ENCODE data around the gene CHMP5.
A peak's percentile ranks its signal among the peaks of the same experiment; 100 is the strongest.

The CHMP5 gene

GRCh38 chr9:33288828-33289483 lies 24.1 kb downstream of the CHMP5 start:
- Histone ChIP-seq H3K9me3 (ENCODE audit: insufficient read depth, low read depth, low read length) (no peaks in the 10 kb centered on the region), H3K9ac (ENCODE audit: low read length) (no peak overlapping the region), H3K23ac (ENCODE audit: low read length) (no peak overlapping the region), H3K4me3 (ENCODE audit: low read depth, low read length) (no peak overlapping the region), H3K18ac (ENCODE audit: low read length) (no peak overlapping the region), H4K8ac (ENCODE audit: low read depth, low read length) (peak overlapping the region; percentile 88), H4K12ac (ENCODE audit: low read depth, low read length) (peak overlapping the region; percentile 55), H3K27me3 (ENCODE audit: insufficient read depth, low read length) (no peaks in the 10 kb centered on the region), H2BK120ac (ENCODE audit: insufficient read depth, low read length, poor library complexity) (no peak overlapping the region), H3K36me3 (ENCODE audit: control insufficient read depth in 1 of 2, insufficient read depth in 2 of 2, low read length in 2 of 2) (peaks cover 0 to 3% of the 10 kb centered on the region in 2 experiments), H3K4me2 (ENCODE audit: low read length) (no peak overlapping the region), H3K14ac (ENCODE audit: low read length) (peak overlapping the region; percentile 56), H2AK5ac (ENCODE audit: low read length) (peak overlapping the region; percentile 44), H4K91ac (ENCODE audit: low read depth, low read length) (no peak overlapping the region), H3K79me1 (ENCODE audit: low read length) (peaks cover 10% of the 10 kb centered on the region), H3K79me2 (ENCODE audit: control insufficient read depth, insufficient read depth, low read length, poor library complexity) (peaks cover 10% of the 10 kb centered on the region), H3K27ac (ENCODE audit: low read depth, low read length) (no peak overlapping the region), H2BK5ac (ENCODE audit: low read depth, low read length, poor library complexity) (no peak overlapping the region), H2BK12ac (ENCODE audit: low read length) (peak overlapping the region; percentile 30), H3K4me1 (ENCODE audit: control insufficient read depth in 1 of 2, insufficient read depth in 2 of 2, low read length in 2 of 2) (peaks cover 3% of the 10 kb centered on the region in 2 experiments), H2AFZ (ENCODE audit: insufficient read depth, low read length, poor library complexity) (no peak overlapping the region), H3K4ac (ENCODE audit: low read depth, low read length) (peak overlapping the region; percentile 14)
- no peak for DNase-seq
- WGBS (ENCODE audit: extremely low coverage, insufficient coverage, insufficient read length): no CpG with 5 or more reads among the region's 14 CpGs

- Histone ChIP-seq H4K8ac (ENCODE audit: low read depth, low read length) (peak overlapping the region; percentile 88), H3K4me3 (ENCODE audit: low read depth, low read length) (no peak overlapping the region), H2BK120ac (ENCODE audit: insufficient read depth, low read length, poor library complexity) (peak overlapping the region; percentile 55), H2BK5ac (ENCODE audit: low read depth, low read length, poor library complexity) (no peak overlapping the region), H3K18ac (ENCODE audit: low read length) (peak overlapping the region; percentile 66), H3K79me1 (ENCODE audit: low read length) (peaks cover 10% of the 10 kb centered on the region), H2BK12ac (ENCODE audit: low read length) (peak overlapping the region; percentile 24), H3K4me2 (ENCODE audit: low read length) (peak overlapping the region; percentile 70), H3K14ac (ENCODE audit: low read length) (peak overlapping the region; percentile 88), H3K27ac (ENCODE audit: low read depth, low read length) (no peak overlapping the region), H2AFZ (ENCODE audit: insufficient read depth, low read length, poor library complexity) (no peak overlapping the region), H2AK5ac (ENCODE audit: low read length) (peak overlapping the region; percentile 94), H3K23ac (ENCODE audit: low read length) (no peak overlapping the region), H3K9ac (ENCODE audit: low read length) (no peak overlapping the region), H3K27me3 (ENCODE audit: insufficient read depth, low read length) (no peaks in the 10 kb centered on the region), H4K12ac (ENCODE audit: low read depth, low read length) (peak overlapping the region; percentile 99), H3K4ac (ENCODE audit: low read depth, low read length) (peak overlapping the region; percentile 64), H4K91ac (ENCODE audit: low read depth, low read length) (peak overlapping the region; percentile 81), H3K4me1 (ENCODE audit: control insufficient read depth in 1 of 2, insufficient read depth in 2 of 2, low read length in 2 of 2) (peaks cover 3% of the 10 kb centered on the region in 2 experiments), H3K36me3 (ENCODE audit: control insufficient read depth in 1 of 2, insufficient read depth in 2 of 2, low read length in 2 of 2) (peaks cover 0 to 5% of the 10 kb centered on the region in 2 experiments), H3K79me2 (ENCODE audit: control insufficient read depth, insufficient read depth, low read length, poor library complexity) (peaks cover 10% of the 10 kb centered on the region), H3K9me3 (ENCODE audit: insufficient read depth, low read depth, low read length) (no peaks in the 10 kb centered on the region)
- no CpG with 5 or more reads among the region's 12 CpGs for WGBS (ENCODE audit: extremely low coverage, insufficient coverage, insufficient read length)
- DNase-seq: no peak
Observed at GRCh38 chr9:33289496-33289895, 24.6 kb downstream of the CHMP5 start.

GRCh38 chr9:33289936-33290246 lies 25.0 kb downstream of the CHMP5 start:
- Histone ChIP-seq H3K27ac (ENCODE audit: low read depth, low read length) (peak overlapping the region; percentile 82), H3K27me3 (ENCODE audit: insufficient read depth, low read length) (no peaks in the 10 kb centered on the region), H2AK5ac (ENCODE audit: low read length) (no peak overlapping the region), H3K4me3 (ENCODE audit: low read depth, low read length) (peak overlapping the region; percentile 76), H2BK5ac (ENCODE audit: low read depth, low read length, poor library complexity) (peak overlapping the region; percentile 87), H3K79me2 (ENCODE audit: control insufficient read depth, insufficient read depth, low read length, poor library complexity) (peaks cover 10% of the 10 kb centered on the region), H3K9me3 (ENCODE audit: insufficient read depth, low read depth, low read length) (no peaks in the 10 kb centered on the region), H4K8ac (ENCODE audit: low read depth, low read length) (peak overlapping the region; percentile 98), H4K12ac (ENCODE audit: low read depth, low read length) (peak overlapping the region; percentile 95), H2BK120ac (ENCODE audit: insufficient read depth, low read length, poor library complexity) (peak overlapping the region; percentile 92), H3K79me1 (ENCODE audit: low read length) (peaks cover 10% of the 10 kb centered on the region), H3K4me1 (ENCODE audit: control insufficient read depth in 1 of 2, insufficient read depth in 2 of 2, low read length in 2 of 2) (peaks cover 3% of the 10 kb centered on the region in 2 experiments), H2AFZ (ENCODE audit: insufficient read depth, low read length, poor library complexity) (peak overlapping the region; percentile 73), H3K9ac (ENCODE audit: low read length) (peak overlapping the region; percentile 94), H4K91ac (ENCODE audit: low read depth, low read length) (peak overlapping the region; percentile 88), H3K36me3 (ENCODE audit: control insufficient read depth in 1 of 2, insufficient read depth in 2 of 2, low read length in 2 of 2) (peaks cover 1 to 9% of the 10 kb centered on the region in 2 experiments), H3K18ac (ENCODE audit: low read length) (peak overlapping the region; percentile 84), H3K14ac (ENCODE audit: low read length) (peak overlapping the region; percentile 88), H2BK12ac (ENCODE audit: low read length) (no peak overlapping the region), H3K23ac (ENCODE audit: low read length) (no peak overlapping the region), H3K4ac (ENCODE audit: low read depth, low read length) (peak overlapping the region; percentile 82), H3K4me2 (ENCODE audit: low read length) (peak overlapping the region; percentile 70)
- no peak for DNase-seq
- no CpG with 5 or more reads among the region's 14 CpGs for WGBS (ENCODE audit: extremely low coverage, insufficient coverage, insufficient read length)

- H3K4ac ChIP-seq (ENCODE audit: low read depth, low read length): peak within 1 kb of the TSS; percentile 82
- H3K14ac ChIP-seq (ENCODE audit: low read length): peak within 1 kb of the TSS; percentile 91
- peak within 1 kb of the TSS; percentile 84 for H3K18ac ChIP-seq (ENCODE audit: low read length)
- H2BK120ac ChIP-seq (ENCODE audit: insufficient read depth, low read length, poor library complexity): peak within 1 kb of the TSS; percentile 92
- no peaks in the 10 kb centered on the region for H3K9me3 ChIP-seq (ENCODE audit: insufficient read depth, low read depth, low read length)
- H2AK5ac ChIP-seq (ENCODE audit: low read length): peak within 1 kb of the TSS; percentile 94
- H3K27ac ChIP-seq (ENCODE audit: low read depth, low read length): peak within 1 kb of the TSS; percentile 84
- peak within 1 kb of the TSS; percentile 99 for H4K12ac ChIP-seq (ENCODE audit: low read depth, low read length)
- H2BK12ac ChIP-seq (ENCODE audit: low read length): peak within 1 kb of the TSS; percentile 24
- peak within 1 kb of the TSS; percentile 95 for H3K4me3 ChIP-seq (ENCODE audit: low read depth, low read length)
- peak within 1 kb of the TSS; percentile 70 for H3K4me2 ChIP-seq (ENCODE audit: low read length)
- peaks cover 3% of the 10 kb centered on the region in 2 experiments for H3K4me1 ChIP-seq (ENCODE audit: control insufficient read depth in 1 of 2, insufficient read depth in 2 of 2, low read length in 2 of 2)
- peak within 1 kb of the TSS; percentile 94 for H3K9ac ChIP-seq (ENCODE audit: low read length)
- H2AFZ ChIP-seq (ENCODE audit: insufficient read depth, low read length, poor library complexity): peak within 1 kb of the TSS; percentile 73
- no peaks in the 10 kb centered on the region for H3K27me3 ChIP-seq (ENCODE audit: insufficient read depth, low read length)
- H3K36me3 ChIP-seq (ENCODE audit: control insufficient read depth in 1 of 2, insufficient read depth in 2 of 2, low read length in 2 of 2): peaks cover 4 to 12% of the 10 kb centered on the region in 2 experiments
- peak within 1 kb of the TSS; percentile 87 for H2BK5ac ChIP-seq (ENCODE audit: low read depth, low read length, poor library complexity)
- peak within 1 kb of the TSS; percentile 88 for H4K91ac ChIP-seq (ENCODE audit: low read depth, low read length)
- peaks cover 10% of the 10 kb centered on the region for H3K79me2 ChIP-seq (ENCODE audit: control insufficient read depth, insufficient read depth, low read length, poor library complexity)
- no CpG with 5 or more reads among the region's 63 CpGs for WGBS (ENCODE audit: extremely low coverage, insufficient coverage, insufficient read length)
- H3K23ac ChIP-seq (ENCODE audit: low read length): no peak within 1 kb of the TSS
- DNase-seq: peak; percentile 99 to 100
- H3K79me1 ChIP-seq (ENCODE audit: low read length): peaks cover 10% of the 10 kb centered on the region
- H4K8ac ChIP-seq (ENCODE audit: low read depth, low read length): peak within 1 kb of the TSS; percentile 98
Observed at GRCh38 chr9:33290247-33291030, 25.6 kb downstream of the CHMP5 start, which contains the start of gene NFX1. Gene NFX1 (plus strand): TSS chr9:33290516. CDS start chr9:33290573, 57 bp downstream.
